Nephron (organoid): ENCODE measurements around the gene TMEM47.

ENCODE experiments used
- H3K27ac Mint-ChIP-seq, 3 experiments: 2 replicates each; pipeline ENCODE4 v1.8.0; 2020; ENCODE audit warnings: mixed read lengths in 3 of 3, mild to moderate bottlenecking in 2 of 3, moderate library complexity in 1 of 3
- H3K27me3 Mint-ChIP-seq: 2 replicates; pipeline ENCODE4 v1.8.0; 2021; ENCODE audit warnings: low read depth, mild to moderate bottlenecking, moderate library complexity, mixed read lengths
- H3K36me3 Mint-ChIP-seq: 2 replicates; pipeline ENCODE4 v1.8.0; 2020; ENCODE audit warnings: low read depth, mixed read lengths
- H3K4me1 Mint-ChIP-seq: 2 replicates; pipeline ENCODE4 v1.8.0; 2020; ENCODE audit warnings: mixed read lengths
- H3K4me3 Mint-ChIP-seq, 3 experiments: 2 replicates each; pipeline ENCODE4 v1.8.0; 2020; ENCODE audit warnings: mild to moderate bottlenecking in 3 of 3, mixed read lengths in 3 of 3, moderate library complexity in 2 of 3
- H3K9me3 Mint-ChIP-seq: 2 replicates; pipeline ENCODE4 v1.8.0; 2020; ENCODE audit warnings: mixed read lengths
- CTCF ChIP-seq, 3 experiments: fragments of 200-600 bp; sonication (generic); IDR thresholded peaks; one replicate each; pipeline ENCODE4 v1.5.0; 2021; ENCODE audit warnings: antibody characterized with exemption in 3 of 3; ENCODE audit not compliant: unreplicated experiment in 3 of 3

Gene TMEM47

GRCh38 chrX:34656842-34657725, at the start of gene TMEM47:
TSS of gene TMEM47 (minus strand) at chrX:34657285. CDS start at chrX:34657029, 256 bp downstream.
- peaks cover 27% of the 10 kb centered on the region for H3K27me3 Mint-ChIP-seq
- no peaks in the 10 kb centered on the region for H3K36me3 Mint-ChIP-seq
- peak within 1 kb of the TSS; percentile 88 to 93 (median 92) for H3K4me3 Mint-ChIP-seq
- peaks cover 21% of the 10 kb centered on the region for H3K4me1 Mint-ChIP-seq
- no peaks in the 10 kb centered on the region for H3K9me3 Mint-ChIP-seq
- H3K27ac Mint-ChIP-seq, result peak within 1 kb of the TSS; percentile 73 to 87 (median 79)
- no peak for TF ChIP-seq CTCF (IDR thresholded peaks at IDR 0.05; ENCODE audit: unreplicated experiment in 3 of 3)

GRCh38 chrX:34687095-34687494, 30.0 kb upstream of the TMEM47 start:
- no peaks in the 10 kb centered on the region for H3K27me3 Mint-ChIP-seq
- H3K4me3 Mint-ChIP-seq, result no peak overlapping the region

DNA sequence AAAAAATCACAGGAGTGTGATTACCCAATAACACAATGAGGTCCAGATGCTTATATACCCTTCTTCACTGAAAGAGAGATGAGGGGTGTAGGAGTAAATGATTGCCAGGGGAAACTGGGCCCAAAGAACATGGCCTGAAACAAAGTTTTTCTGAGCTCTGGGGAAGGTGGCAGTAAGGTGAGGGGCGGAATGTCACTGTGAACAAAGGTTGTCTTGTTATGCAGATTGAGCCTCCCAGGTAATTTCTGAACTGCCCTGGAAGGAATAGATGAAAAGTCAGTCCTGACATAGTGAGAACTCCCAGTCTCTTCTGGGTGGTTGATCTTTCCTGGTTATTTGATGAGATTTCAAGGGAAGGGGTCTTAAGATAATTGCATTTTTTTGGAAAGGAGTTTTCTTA, 2.5 kb upstream of the TMEM47 start:
- Mint-ChIP-seq H3K27ac (no peak overlapping the region), H3K27me3 (peaks cover 24% of the 10 kb centered on the region), H3K4me1 (peaks cover 5% of the 10 kb centered on the region), H3K9me3 (no peaks in the 10 kb centered on the region), H3K36me3 (no peaks in the 10 kb centered on the region), H3K4me3 (no peak overlapping the region)
- TF ChIP-seq CTCF (IDR thresholded peaks at IDR 0.05; ENCODE audit: unreplicated experiment in 3 of 3), result no peak

More at GRCh38 chrX:34687095-34687494, 30.0 kb upstream of the TMEM47 start:
- H3K9me3 Mint-ChIP-seq, result peaks cover 17% of the 10 kb centered on the region
- no peak for TF ChIP-seq CTCF (IDR thresholded peaks at IDR 0.05; ENCODE audit: unreplicated experiment in 3 of 3)
- H3K4me1 Mint-ChIP-seq, result no peaks in the 10 kb centered on the region
- no peak overlapping the region for H3K27ac Mint-ChIP-seq
- no peaks in the 10 kb centered on the region for H3K36me3 Mint-ChIP-seq

DNA sequence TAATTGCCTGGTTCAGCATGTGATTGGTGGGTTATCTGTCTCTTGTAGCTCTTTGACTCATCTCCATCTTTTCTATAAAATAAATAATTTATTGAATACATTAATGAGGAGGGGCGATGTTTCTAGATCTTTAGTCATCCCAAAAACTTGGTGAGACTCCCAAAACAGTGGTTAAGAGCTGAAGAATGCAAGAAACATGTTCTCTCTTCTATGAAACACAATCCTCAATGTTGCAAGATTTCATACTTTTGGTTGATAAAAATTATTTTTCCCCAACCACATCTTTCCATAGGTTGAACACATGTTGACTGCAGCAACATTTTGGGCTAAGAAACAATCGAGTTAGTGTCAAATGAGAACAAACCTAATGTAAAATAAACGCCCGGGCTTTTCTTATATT, 1.2 kb upstream of the TMEM47 start:
- Mint-ChIP-seq H3K9me3 (no peaks in the 10 kb centered on the region), H3K4me3 (peak overlapping the region; percentile 88 to 93 (median 90)), H3K4me1 (peaks cover 13% of the 10 kb centered on the region), H3K27me3 (peaks cover 27% of the 10 kb centered on the region), H3K27ac (peak overlapping the region in 1 of 3 experiments; percentile 62), H3K36me3 (no peaks in the 10 kb centered on the region)
- TF ChIP-seq CTCF (IDR thresholded peaks at IDR 0.05; ENCODE audit: unreplicated experiment in 3 of 3), result no peak

DNA sequence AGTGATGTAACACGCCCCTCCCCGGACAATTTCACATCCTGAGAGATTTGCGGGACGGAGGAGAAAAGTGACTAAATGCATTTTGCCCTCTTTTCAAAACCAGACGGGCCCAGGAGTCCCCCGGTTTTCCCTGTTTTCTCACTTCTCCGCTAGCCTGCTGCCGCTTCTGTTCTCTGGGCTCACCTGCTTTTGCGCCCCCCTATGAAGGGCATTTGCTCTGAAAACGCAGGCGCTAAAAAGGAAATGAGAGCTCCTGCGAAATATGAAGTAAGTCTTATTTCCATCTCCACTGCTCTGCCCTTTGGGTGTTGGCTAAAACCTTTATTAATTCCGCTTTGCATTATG, 613 bp upstream of the TMEM47 start:
- Mint-ChIP-seq H3K27ac (peak overlapping the region; percentile 59 to 62 (median 62)), H3K36me3 (no peaks in the 10 kb centered on the region), H3K4me3 (peak overlapping the region; percentile 88 to 93 (median 90)), H3K4me1 (peaks cover 15% of the 10 kb centered on the region), H3K9me3 (no peaks in the 10 kb centered on the region), H3K27me3 (peaks cover 27% of the 10 kb centered on the region)
- TF ChIP-seq CTCF (IDR thresholded peaks at IDR 0.05; ENCODE audit: unreplicated experiment in 3 of 3), result no peak

DNA sequence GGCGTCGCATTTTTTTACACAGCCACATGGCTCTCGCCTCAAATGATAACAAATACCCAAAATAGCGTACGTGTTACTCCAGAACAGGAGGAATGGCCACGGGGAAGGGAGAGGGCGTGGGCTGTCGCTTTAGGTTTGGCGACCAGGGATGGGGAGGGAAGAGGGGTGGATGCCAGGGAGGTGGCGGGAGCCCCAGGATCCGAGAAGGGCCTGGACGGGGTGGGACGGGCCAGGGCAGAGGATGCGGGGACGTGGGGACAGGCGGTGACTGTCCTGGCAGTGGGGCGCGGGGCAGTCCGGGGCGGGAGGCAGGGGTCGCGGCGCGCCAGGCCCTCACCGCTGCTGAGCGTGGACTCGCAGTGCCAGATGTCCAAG, 631 bp downstream of the TMEM47 start:
- H3K27ac Mint-ChIP-seq, result peak overlapping the region; percentile 73 to 87 (median 79)
- H3K27me3 Mint-ChIP-seq, result peaks cover 27% of the 10 kb centered on the region
- H3K4me1 Mint-ChIP-seq, result peaks cover 27% of the 10 kb centered on the region
- H3K36me3 Mint-ChIP-seq, result no peaks in the 10 kb centered on the region
- H3K9me3 Mint-ChIP-seq, result no peaks in the 10 kb centered on the region
- peak overlapping the region; percentile 87 to 92 (median 92) for H3K4me3 Mint-ChIP-seq
- TF ChIP-seq CTCF (IDR thresholded peaks at IDR 0.05; ENCODE audit: unreplicated experiment in 3 of 3), result no peak
